ENCODE data around the gene NR1D2. TPM values are rescaled to one million over a fixed set of nuclear protein-coding genes. Genes with fewer than 3 reads are reported as not detected.

Gene NR1D2
- total and polyA plus RNA-seq, 2 of the 13 experiments (the other 11 are each of a cell fraction or from before 2014, with no cell fraction given), result 5.3 to 8.1 TPM

- TF ChIP-seq MXD1 (CRISPR knock-in tag; IDR thresholded peaks at IDR 0.05), result no peak
- no peak for TF ChIP-seq ZNF160 (CRISPR knock-in tag; IDR thresholded peaks at IDR 0.05)
- no peak for TF ChIP-seq POLR2AphosphoS2 (IDR thresholded peaks at IDR 0.05; ENCODE audit: low read depth, low read length)
- TF ChIP-seq NRL (CRISPR knock-in tag; IDR thresholded peaks at IDR 0.05; ENCODE audit: borderline replicate concordance), result no peak
- TF ChIP-seq ZNF274 (CRISPR knock-in tag; IDR thresholded peaks at IDR 0.05), result no peak
- no peak for TF ChIP-seq TAF15 (IDR thresholded peaks at IDR 0.05; ENCODE audit: low read depth, low read length, poor library complexity, severe bottlenecking)
- no peak for TF ChIP-seq ZNF362 (CRISPR knock-in tag; IDR thresholded peaks at IDR 0.05; ENCODE audit: borderline replicate concordance)
- no peak for TF ChIP-seq TERF1 (CRISPR knock-in tag; IDR thresholded peaks at IDR 0.05)
- TF ChIP-seq TBX2 (CRISPR knock-in tag; IDR thresholded peaks at IDR 0.05; ENCODE audit: borderline replicate concordance), result 0 out of 2 replicates have a peak, but pooled peaks have one; percentile 17
- no peak for TF ChIP-seq ZNF205 (CRISPR knock-in tag; IDR thresholded peaks at IDR 0.05)
- TF ChIP-seq MED8 (CRISPR knock-in tag; IDR thresholded peaks at IDR 0.05; ENCODE audit: insufficient replicate concordance), result no peak
- no peak for TF ChIP-seq ZNF224 (CRISPR knock-in tag; IDR thresholded peaks at IDR 0.05)
- no peak for TF ChIP-seq ZFP1 (CRISPR knock-in tag; IDR thresholded peaks at IDR 0.05)
- no peak for TF ChIP-seq SP1 (IDR thresholded peaks at IDR 0.05)
- TF ChIP-seq SP1 (CRISPR knock-in tag; IDR thresholded peaks at IDR 0.05), result no peak
- no peak for TF ChIP-seq AHR (CRISPR knock-in tag; IDR thresholded peaks at IDR 0.05)
- no peak for TF ChIP-seq ZNF605 (CRISPR knock-in tag; IDR thresholded peaks at IDR 0.05)
- no peak for TF ChIP-seq RFX1 (IDR thresholded peaks at IDR 0.05)
- TF ChIP-seq FOXK1 (CRISPR knock-in tag; IDR thresholded peaks at IDR 0.05; ENCODE audit: borderline replicate concordance, low read depth), result 0 out of 2 replicates have a peak, but pooled peaks have one; percentile 15
- TF ChIP-seq ZNF747 (CRISPR knock-in tag; IDR thresholded peaks at IDR 0.05; ENCODE audit: borderline replicate concordance), result no peak
Observed at GRCh38 chr3:23900744-23901143, 44.3 kb upstream of the NR1D2 start (continued).

Measured in HepG2 (cell line).